GM12874 (cell line): ENCODE measurements around the gene GLS.

Source experiments
- CTCF ChIP-seq: IDR thresholded peaks from 2 replicates; pipeline ENCODE4 v1.5.1; 2011; ENCODE audit warnings: low read depth, mild to moderate bottlenecking, control low read depth, low read length, moderate library complexity; ENCODE audit not compliant: insufficient read depth

Gene GLS

GRCh38 chr2:190930411-190930810 lies 49.8 kb downstream of the GLS start:
- TF ChIP-seq CTCF: no peak

- TF ChIP-seq CTCF: no peak
Measured at GRCh38 chr2:190932514-190932913, 51.9 kb downstream of the GLS start.

GRCh38 chr2:190933361-190933760 lies 52.7 kb downstream of the GLS start:
- TF ChIP-seq CTCF: no peak

GRCh38 chr2:190935054-190935453 lies 54.4 kb downstream of the GLS start:
- no peak for TF ChIP-seq CTCF

GRCh38 chr2:190938771-190939335 lies 58.2 kb downstream of the GLS start:
- no peak for TF ChIP-seq CTCF

- TF ChIP-seq CTCF: no peak
Measured at GRCh38 chr2:190940454-190940853, 59.8 kb downstream of the GLS start.

GRCh38 chr2:190941571-190941970 lies 61.0 kb downstream of the GLS start:
- no peak for TF ChIP-seq CTCF
